MG63 (cell line): ENCODE measurements around the gene MAP3K14. TPM values are rescaled to one million over a fixed set of nuclear protein-coding genes. Genes with fewer than 3 reads are reported as not detected.

Source experiments
- DNase-seq: peaks from one replicate; pipeline ENCODE4 v3.0.0-alpha.2; 2020
- H3K27me3 ChIP-seq: fragments of 250-450 bp; sonication (Bioruptor Pico); 2 replicates; pipeline ENCODE4 v1.5.1; 2020; ENCODE audit warnings: mild to moderate bottlenecking, moderate library complexity
- H3K36me3 ChIP-seq: fragments of 250-450 bp; sonication (Bioruptor Pico); 2 replicates; pipeline ENCODE4 v1.5.1; 2020; ENCODE audit warnings: mild to moderate bottlenecking, moderate library complexity
- H3K4me3 ChIP-seq: fragments of 250-450 bp; sonication (Bioruptor Pico); 2 replicates; pipeline ENCODE4 v1.5.1; 2020; ENCODE audit warnings: mild to moderate bottlenecking, moderate library complexity
- H3K9me3 ChIP-seq: fragments of 250-450 bp; sonication (Bioruptor Pico); 2 replicates; pipeline ENCODE4 v1.5.1; 2020; ENCODE audit warnings: mild to moderate bottlenecking, moderate library complexity
- total RNA-seq: library from RNA; depleted of rRNA; stranded (reverse); fragments of >200 nt; shearing (Covaris generic); gene quantifications from 2 replicates; pipeline ENCODE4 v1.2.3, GENCODE V29; 2014; ENCODE audit warnings: low replicate concordance

Gene MAP3K14
- total RNA-seq, 1 experiment from 2014 or later = 13.4 TPM

GRCh38 chr17:45325810-45326209 lies 9.0 kb upstream of the MAP3K14 start:
- Histone ChIP-seq H3K9me3 (no peaks in the 10 kb centered on the region), H3K27me3 (no peaks in the 10 kb centered on the region), H3K4me3 (no peak overlapping the region), H3K36me3 (no peaks in the 10 kb centered on the region)
- peak; percentile 40 for DNase-seq

GRCh38 chr17:45324336-45324735 lies 7.5 kb upstream of the MAP3K14 start:
- DNase-seq = no peak
- Histone ChIP-seq H3K27me3 (no peaks in the 10 kb centered on the region), H3K4me3 (no peak overlapping the region), H3K9me3 (no peaks in the 10 kb centered on the region), H3K36me3 (no peaks in the 10 kb centered on the region)

- DNase-seq = no peak
- no peaks in the 10 kb centered on the region for H3K9me3 ChIP-seq
These were observed 5.3 kb upstream of the MAP3K14 start for GRCh38 chr17:45322168-45322567.

GRCh38 chr17:45320931-45321461 lies 4.2 kb upstream of the MAP3K14 start:
- peaks cover 4% of the 10 kb centered on the region; the same call in 1 of the 2 replicates for H3K36me3 ChIP-seq
- H3K4me3 ChIP-seq = no peak overlapping the region
- no peaks in the 10 kb centered on the region for H3K9me3 ChIP-seq
- peak; percentile 74 for DNase-seq
- H3K27me3 ChIP-seq = no peaks in the 10 kb centered on the region

More at GRCh38 chr17:45322168-45322567, 5.3 kb upstream of the MAP3K14 start:
- Histone ChIP-seq H3K27me3 (no peaks in the 10 kb centered on the region), H3K36me3 (no peaks in the 10 kb centered on the region), H3K4me3 (no peak overlapping the region)

- DNase-seq = peak; percentile 91
- no peak overlapping the region for H3K4me3 ChIP-seq
These were observed 3.6 kb upstream of the MAP3K14 start for GRCh38 chr17:45320349-45320930.

GRCh38 chr17:45319239-45319703 lies 2.5 kb upstream of the MAP3K14 start:
- H3K36me3 ChIP-seq = peaks cover 15% of the 10 kb centered on the region
- no peaks in the 10 kb centered on the region for H3K9me3 ChIP-seq
- H3K27me3 ChIP-seq = no peaks in the 10 kb centered on the region
- H3K4me3 ChIP-seq = no peak overlapping the region
- DNase-seq = peak; percentile 47

More at GRCh38 chr17:45320349-45320930, 3.6 kb upstream of the MAP3K14 start:
- Histone ChIP-seq H3K27me3 (no peaks in the 10 kb centered on the region), H3K36me3 (peaks cover 9% of the 10 kb centered on the region), H3K9me3 (no peaks in the 10 kb centered on the region)

- Histone ChIP-seq H3K27me3 (no peaks in the 10 kb centered on the region), H3K9me3 (no peaks in the 10 kb centered on the region), H3K36me3 (peaks cover 19% of the 10 kb centered on the region), H3K4me3 (no peak overlapping the region)
- DNase-seq = no peak
These were observed 1.9 kb upstream of the MAP3K14 start for GRCh38 chr17:45318561-45319230.

GRCh38 chr17:45317111-45317928 lies 500 bp upstream of the MAP3K14 start:
- Histone ChIP-seq H3K9me3 (no peaks in the 10 kb centered on the region), H3K36me3 (peaks cover 31% of the 10 kb centered on the region), H3K27me3 (no peaks in the 10 kb centered on the region), H3K4me3 (peak overlapping the region; percentile 43)
- DNase-seq = peak; percentile 100

- no peaks in the 10 kb centered on the region for H3K27me3 ChIP-seq
- DNase-seq = no peak
- H3K36me3 ChIP-seq = peaks cover 41% of the 10 kb centered on the region
- no peaks in the 10 kb centered on the region for H3K9me3 ChIP-seq
- peak overlapping the region; percentile 81 for H3K4me3 ChIP-seq
These were observed 979 bp downstream of the MAP3K14 start for GRCh38 chr17:45315648-45316433.

GRCh38 chr17:45314741-45315647 lies 1.8 kb downstream of the MAP3K14 start:
- no peak for DNase-seq
- Histone ChIP-seq H3K4me3 (peak overlapping the region; percentile 81), H3K9me3 (no peaks in the 10 kb centered on the region), H3K27me3 (no peaks in the 10 kb centered on the region), H3K36me3 (peaks cover 50% of the 10 kb centered on the region)

GRCh38 chr17:45313996-45314740 lies 2.7 kb downstream of the MAP3K14 start:
- Histone ChIP-seq H3K9me3 (no peaks in the 10 kb centered on the region), H3K36me3 (peaks cover 56% of the 10 kb centered on the region), H3K27me3 (no peaks in the 10 kb centered on the region), H3K4me3 (peak overlapping the region; percentile 81)
- DNase-seq = no peak

GRCh38 chr17:45313421-45313771 lies 3.4 kb downstream of the MAP3K14 start:
- Histone ChIP-seq H3K9me3 (no peaks in the 10 kb centered on the region), H3K36me3 (peaks cover 63% of the 10 kb centered on the region), H3K27me3 (no peaks in the 10 kb centered on the region), H3K4me3 (no peak overlapping the region)
- no peak for DNase-seq

- no peak for DNase-seq
- Histone ChIP-seq H3K36me3 (peaks cover 69% of the 10 kb centered on the region), H3K27me3 (no peaks in the 10 kb centered on the region), H3K9me3 (no peaks in the 10 kb centered on the region), H3K4me3 (peak overlapping the region; percentile 3)
These were observed 4.1 kb downstream of the MAP3K14 start for GRCh38 chr17:45312477-45313420.
